ENCODE results near the gene LPAR2. TPM values are rescaled to one million over a fixed set of nuclear protein-coding genes. Genes with fewer than 3 reads are reported as not detected.

LPAR2 gene
- total RNA-seq, 1 donor from 2014 or later, result 14.7 TPM

Other genes starting within 250 kb of the LPAR2 start
- 7.7 TPM for gene GATAD2A, start 222.5 kb downstream of the LPAR2 start, total RNA-seq
- 2.4 TPM for gene TSSK6, start 112.7 kb downstream of the LPAR2 start, total RNA-seq
- 86.8 TPM for gene NDUFA13, start 112.0 kb downstream of the LPAR2 start, total RNA-seq
- gene YJEFN3, start 99.3 kb downstream of the LPAR2 start, total RNA-seq, result 5.7 TPM
- gene CILP2, start 90.0 kb downstream of the LPAR2 start, total RNA-seq, result 0.82 TPM
- 11.4 TPM for gene PBX4, start 9.5 kb downstream of the LPAR2 start, total RNA-seq
- 15.1 TPM for gene GMIP, start 15.4 kb upstream of the LPAR2 start, total RNA-seq
- 22.0 TPM for gene ATP13A1, start 35.5 kb upstream of the LPAR2 start, total RNA-seq
- 13.5 TPM for gene ZNF101, start 40.6 kb upstream of the LPAR2 start, total RNA-seq
- gene ZNF14, start 104.9 kb upstream of the LPAR2 start, total RNA-seq, result 28.1 TPM
- gene ZNF506, start 193.5 kb upstream of the LPAR2 start, total RNA-seq, result 57.1 TPM
- gene ZNF253, start 237.7 kb upstream of the LPAR2 start, total RNA-seq, result 41.2 TPM